Activated CD4-positive, alpha-beta T cell treated with anti-CD3 and anti-CD28 coated beads, Interleukin-2, amount 10 ng/mL, durations not matched to agents 24 days and 14 days (primary cell): ENCODE measurements around the gene MDH1. TPM values are rescaled to one million over a fixed set of nuclear protein-coding genes. Genes with fewer than 3 reads are reported as not detected.
"Not testable (repeated sequence)": the region's sequence is repeated elsewhere in the genome, so short reads cannot be mapped to it uniquely, and the experiment has no call there.

Source experiments
- DNase-seq: peaks from one replicate; pipeline ENCODE4 v3.0.0; 2022
- H3K27ac Mint-ChIP-seq: one replicate; pipeline ENCODE4 v1.8.0; 2022; ENCODE audit warnings: mild to moderate bottlenecking, mixed read lengths
- H3K27me3 Mint-ChIP-seq: one replicate; pipeline ENCODE4 v1.8.0; 2022; ENCODE audit warnings: mixed read lengths
- H3K36me3 Mint-ChIP-seq: one replicate; pipeline ENCODE4 v1.8.0; 2022; ENCODE audit warnings: low read depth, mild to moderate bottlenecking, mixed read lengths
- H3K4me1 Mint-ChIP-seq: one replicate; pipeline ENCODE4 v1.8.0; 2021; ENCODE audit warnings: mixed read lengths
- H3K4me3 Mint-ChIP-seq: one replicate; pipeline ENCODE4 v1.8.0; 2022; ENCODE audit warnings: mild to moderate bottlenecking, moderate library complexity, mixed read lengths
- H3K9me3 Mint-ChIP-seq: one replicate; pipeline ENCODE4 v1.8.0; 2021; ENCODE audit warnings: mixed read lengths
- intact Hi-C: fragments of 100-400 bp; cut with micrococcal nuclease; formaldehyde crosslinking; loops from one replicate; pipeline ENCODE4 v1.15.1; 2023
- total RNA-seq: library from RNA; stranded (reverse); gene quantifications from 2 replicates; pipeline ENCODE4 v1.2.3, GENCODE V29; 2022

The MDH1 gene
- total RNA-seq, 1 donor from 2014 or later = 195 TPM

GRCh38 chr2:63573726-63574345 lies 14.9 kb upstream of the MDH1 start:
- H3K36me3 Mint-ChIP-seq, H3K9me3 Mint-ChIP-seq, H3K27me3 Mint-ChIP-seq, H3K27ac Mint-ChIP-seq, H3K4me3 Mint-ChIP-seq, H3K4me1 Mint-ChIP-seq, intact Hi-C loops, DNase-seq: not testable (repeated sequence)

DNA sequence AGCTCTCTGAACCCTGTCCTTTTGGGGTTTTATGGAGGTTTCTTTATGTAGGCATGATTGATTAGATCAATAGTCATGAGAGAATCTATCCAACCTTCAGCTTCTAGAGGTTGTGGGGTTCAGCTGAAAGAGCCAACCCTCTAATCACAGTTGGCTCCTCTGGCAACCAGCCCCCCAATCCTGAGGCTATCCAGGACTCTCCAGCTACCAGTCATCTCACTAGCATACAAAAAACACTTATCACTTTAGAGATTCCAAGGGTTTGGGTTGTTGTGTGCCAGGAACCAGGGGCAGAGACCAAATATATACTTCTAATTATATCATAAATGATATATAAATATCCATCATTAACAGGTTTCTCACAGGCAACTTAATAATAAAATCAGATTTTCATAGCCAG lies 12.2 kb upstream of the MDH1 start:
- H3K4me3 Mint-ChIP-seq = no peak overlapping the region
- DNase-seq = no peak
- H3K27me3 Mint-ChIP-seq = no peaks in the 10 kb centered on the region
- intact Hi-C loops = no loop called here
- no peaks in the 10 kb centered on the region for H3K4me1 Mint-ChIP-seq
- H3K27ac Mint-ChIP-seq = no peak overlapping the region
- H3K9me3 Mint-ChIP-seq = no peaks in the 10 kb centered on the region
- no peaks in the 10 kb centered on the region for H3K36me3 Mint-ChIP-seq

DNA sequence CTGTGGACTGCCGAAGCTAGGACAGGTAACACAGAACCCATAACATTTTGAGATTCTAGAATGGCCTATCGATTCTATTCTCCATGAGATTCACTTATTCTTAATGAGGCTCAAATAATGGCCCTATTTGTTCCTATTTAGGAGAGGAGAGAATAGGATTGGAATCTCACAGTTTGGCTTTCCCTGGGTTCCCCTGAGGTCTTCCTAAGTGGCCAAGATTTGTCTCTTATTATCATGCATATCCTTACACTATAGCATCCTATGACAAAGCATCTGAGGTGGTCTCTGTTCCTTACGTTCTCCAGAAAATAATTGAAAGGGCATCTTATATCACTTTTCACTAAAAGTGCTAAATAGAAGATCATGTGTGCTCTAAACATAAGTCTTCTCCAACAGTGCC lies 10.0 kb upstream of the MDH1 start:
- Mint-ChIP-seq H3K27ac (no peak overlapping the region), H3K9me3 (no peaks in the 10 kb centered on the region), H3K27me3 (peaks cover 3% of the 10 kb centered on the region), H3K4me1 (peaks cover 3% of the 10 kb centered on the region), H3K4me3 (no peak overlapping the region), H3K36me3 (no peaks in the 10 kb centered on the region)
- intact Hi-C loops = no loop called here
- DNase-seq = no peak

GRCh38 chr2:63580651-63581297 lies 8.0 kb upstream of the MDH1 start:
- peaks cover 3% of the 10 kb centered on the region for H3K4me1 Mint-ChIP-seq
- no peak for DNase-seq
- no peak overlapping the region for H3K4me3 Mint-ChIP-seq
- H3K36me3 Mint-ChIP-seq = no peaks in the 10 kb centered on the region
- peaks cover 3% of the 10 kb centered on the region for H3K27me3 Mint-ChIP-seq
- intact Hi-C loops = no loop called here
- no peaks in the 10 kb centered on the region for H3K9me3 Mint-ChIP-seq
- H3K27ac Mint-ChIP-seq = no peak overlapping the region

- intact Hi-C loops = no loop called here
- Mint-ChIP-seq H3K4me3 (no peak overlapping the region), H3K27ac (no peak overlapping the region), H3K36me3 (no peaks in the 10 kb centered on the region), H3K27me3 (peaks cover 3% of the 10 kb centered on the region), H3K4me1 (peaks cover 6% of the 10 kb centered on the region), H3K9me3 (no peaks in the 10 kb centered on the region)
- DNase-seq = no peak
These were observed 7.3 kb upstream of the MDH1 start for GRCh38 chr2:63581298-63581961.

DNA sequence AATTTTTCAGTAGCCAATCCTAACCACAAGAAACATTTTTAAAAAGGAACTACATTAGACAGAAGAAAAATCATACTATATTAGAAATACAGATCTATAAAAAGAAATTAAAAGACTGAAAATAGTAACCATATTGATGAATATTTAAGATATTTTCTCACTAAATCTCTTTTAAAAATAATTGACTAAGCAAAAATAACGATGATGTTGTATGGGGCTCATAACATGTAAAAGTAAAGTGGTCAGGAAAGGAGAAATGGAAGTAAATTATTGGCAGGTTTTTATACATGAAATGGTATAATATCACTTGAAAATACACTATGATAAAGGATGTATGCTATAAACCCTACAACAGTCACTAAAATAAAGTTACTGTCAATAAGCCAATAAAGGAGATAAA lies 5.9 kb upstream of the MDH1 start:
- Mint-ChIP-seq H3K9me3 (no peaks in the 10 kb centered on the region), H3K4me1 (peaks cover 18% of the 10 kb centered on the region), H3K27ac (no peak overlapping the region), H3K36me3 (no peaks in the 10 kb centered on the region), H3K4me3 (no peak overlapping the region), H3K27me3 (peaks cover 3% of the 10 kb centered on the region)
- DNase-seq = no peak
- intact Hi-C loops = no loop called here

DNA sequence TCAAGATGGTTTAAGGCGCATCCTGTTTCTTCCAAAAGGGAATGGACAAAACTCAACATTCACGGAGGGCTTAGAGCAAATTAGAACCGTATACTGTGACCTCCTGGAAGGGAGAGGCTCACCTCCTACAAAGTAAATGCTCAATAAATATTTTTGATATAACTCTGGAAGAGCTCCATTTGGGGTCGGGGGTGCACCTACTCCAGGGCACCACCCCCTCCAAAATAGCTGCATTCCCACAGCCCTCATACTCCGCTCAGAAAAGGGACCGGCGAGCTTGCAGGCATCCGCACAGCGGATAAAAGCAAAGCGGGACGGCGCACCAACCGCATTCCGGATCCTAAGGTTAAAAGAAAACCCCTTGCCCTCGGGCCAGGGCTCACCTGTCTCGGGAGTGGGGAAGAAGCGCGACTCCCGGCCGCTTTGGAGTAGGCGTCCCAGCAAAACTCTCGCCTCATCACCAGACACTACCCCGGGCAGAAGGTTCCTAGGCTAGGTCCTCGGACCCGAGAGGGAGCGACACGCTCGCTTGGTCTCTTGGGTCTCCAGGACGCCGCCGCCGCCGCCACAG lies 864 bp upstream of the MDH1 start:
- intact Hi-C loops = loop anchor here (1.0 to 5.0 kb wide), 7 partner anchors 253 to 1700 kb away; partner anchors contain the start of genes CCT4, EHBP1, RAB1A and UGP2
- Mint-ChIP-seq H3K9me3 (no peaks in the 10 kb centered on the region), H3K27ac (peak overlapping the region; percentile 92), H3K4me1 (peaks cover 35% of the 10 kb centered on the region), H3K4me3 (peak overlapping the region; percentile 98), H3K27me3 (peaks cover 3% of the 10 kb centered on the region), H3K36me3 (peaks cover 8% of the 10 kb centered on the region)
- no peak for DNase-seq

DNA sequence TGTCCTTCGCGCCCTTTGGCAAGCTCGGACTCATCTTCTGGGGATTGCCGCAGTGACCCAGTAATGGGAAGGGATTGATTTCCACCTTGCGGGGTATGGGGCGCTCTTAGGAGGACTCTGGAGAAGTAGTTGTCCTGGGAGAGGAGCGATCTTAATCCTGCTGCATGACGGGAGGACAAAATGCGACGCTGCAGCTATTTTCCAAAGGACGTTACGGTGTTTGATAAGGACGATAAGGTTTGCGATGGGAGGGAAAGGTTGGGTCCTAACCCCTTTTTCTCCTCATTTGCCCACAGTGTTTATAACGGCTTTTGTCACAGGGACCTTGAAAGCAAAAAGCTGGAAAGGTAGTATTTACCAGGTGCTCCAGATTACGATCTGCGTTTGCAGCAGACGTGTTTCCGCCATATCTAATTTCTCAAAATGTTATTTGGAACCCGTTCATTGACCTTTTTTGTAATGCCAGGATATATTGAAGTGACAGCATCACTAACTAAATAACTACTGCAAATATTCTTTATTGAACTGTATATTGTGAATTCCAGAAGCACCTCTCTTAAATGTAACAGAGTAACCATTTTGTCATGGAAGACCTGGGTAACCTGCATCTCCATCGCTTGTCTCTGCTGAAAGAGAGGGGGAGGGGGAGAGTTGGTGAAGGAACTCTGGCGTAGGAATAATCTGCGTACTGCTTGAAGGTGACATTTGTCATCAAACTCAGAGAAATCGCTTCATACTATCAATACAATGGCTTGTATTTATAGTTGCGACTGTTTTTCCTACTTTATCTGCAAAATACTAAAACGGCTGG lies 590 bp downstream of the MDH1 start:
- Mint-ChIP-seq H3K27me3 (no peaks in the 10 kb centered on the region), H3K4me1 (peaks cover 36% of the 10 kb centered on the region), H3K27ac (peak overlapping the region; percentile 92), H3K4me3 (peak overlapping the region; percentile 98), H3K36me3 (peaks cover 14% of the 10 kb centered on the region), H3K9me3 (no peaks in the 10 kb centered on the region)
- intact Hi-C loops = loop anchor here (2.0 to 5.0 kb wide), 4 partner anchors 268 to 1541 kb away; partner anchors contain the start of genes EHBP1 and RAB1A
- no peak for DNase-seq

GRCh38 chr2:63590626-63591408 lies 2.1 kb downstream of the MDH1 start:
- peaks cover 21% of the 10 kb centered on the region for H3K36me3 Mint-ChIP-seq
- intact Hi-C loops = no loop called here
- no peak overlapping the region for H3K27ac Mint-ChIP-seq
- DNase-seq = no peak
- H3K4me1 Mint-ChIP-seq = peaks cover 36% of the 10 kb centered on the region
- no peaks in the 10 kb centered on the region for H3K9me3 Mint-ChIP-seq
- no peaks in the 10 kb centered on the region for H3K27me3 Mint-ChIP-seq
- H3K4me3 Mint-ChIP-seq = peak overlapping the region; percentile 98

DNA sequence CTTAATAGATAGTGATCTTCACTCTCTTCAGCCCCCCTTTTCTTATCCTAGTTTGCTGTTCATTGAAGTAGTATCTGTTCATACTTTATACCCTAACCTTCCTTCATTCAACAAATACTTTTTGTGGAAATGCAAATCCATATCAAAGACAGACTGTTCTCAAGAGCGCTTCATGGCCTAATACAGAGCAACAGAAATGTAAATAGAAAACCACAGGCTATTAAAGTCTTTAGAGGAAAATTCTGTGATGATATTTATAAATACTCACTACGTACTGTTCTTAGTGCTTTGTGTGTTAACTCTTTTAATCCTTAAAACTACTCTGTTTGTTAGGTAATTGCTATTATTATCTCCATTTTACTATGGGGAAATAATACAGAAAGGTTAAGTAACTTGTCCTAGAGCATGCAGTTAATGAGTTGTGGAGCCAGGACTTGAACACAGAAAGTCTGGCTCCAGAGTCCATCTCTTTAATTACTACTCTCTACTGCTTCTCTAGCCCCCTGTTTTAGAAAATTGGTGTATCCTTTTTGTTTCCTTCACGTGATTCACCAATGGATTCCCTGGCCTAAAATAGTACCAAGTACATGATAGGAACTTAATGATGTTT lies 2.9 kb downstream of the MDH1 start:
- DNase-seq = no peak
- H3K27ac Mint-ChIP-seq = no peak overlapping the region
- peaks cover 35% of the 10 kb centered on the region for H3K4me1 Mint-ChIP-seq
- intact Hi-C loops = no loop called here
- peaks cover 25% of the 10 kb centered on the region for H3K36me3 Mint-ChIP-seq
- no peak overlapping the region for H3K4me3 Mint-ChIP-seq
- no peaks in the 10 kb centered on the region for H3K27me3 Mint-ChIP-seq
- H3K9me3 Mint-ChIP-seq = no peaks in the 10 kb centered on the region

DNA sequence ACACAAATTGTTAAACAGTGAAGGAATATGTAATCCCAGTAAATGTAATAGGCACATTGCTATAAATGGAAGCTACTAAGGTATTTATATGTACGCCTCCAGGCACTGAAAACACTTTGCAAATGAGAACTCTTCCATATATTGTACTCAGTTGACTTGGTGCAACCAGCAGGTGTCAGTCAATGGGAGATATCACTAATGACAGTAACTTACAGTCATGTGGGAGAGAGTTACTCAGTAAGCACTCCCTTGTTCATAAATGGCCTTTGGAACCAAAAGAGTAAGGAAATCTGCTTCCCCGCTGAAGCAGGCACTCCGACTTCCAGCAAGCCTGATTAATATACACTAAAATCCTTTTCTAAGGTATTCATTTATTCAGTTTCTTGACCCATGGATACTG lies 5.9 kb downstream of the MDH1 start:
- DNase-seq = no peak
- Mint-ChIP-seq H3K9me3 (no peaks in the 10 kb centered on the region), H3K4me1 (peaks cover 21% of the 10 kb centered on the region), H3K36me3 (peaks cover 32% of the 10 kb centered on the region), H3K4me3 (no peak overlapping the region), H3K27me3 (no peaks in the 10 kb centered on the region), H3K27ac (no peak overlapping the region)
- intact Hi-C loops = no loop called here

DNA sequence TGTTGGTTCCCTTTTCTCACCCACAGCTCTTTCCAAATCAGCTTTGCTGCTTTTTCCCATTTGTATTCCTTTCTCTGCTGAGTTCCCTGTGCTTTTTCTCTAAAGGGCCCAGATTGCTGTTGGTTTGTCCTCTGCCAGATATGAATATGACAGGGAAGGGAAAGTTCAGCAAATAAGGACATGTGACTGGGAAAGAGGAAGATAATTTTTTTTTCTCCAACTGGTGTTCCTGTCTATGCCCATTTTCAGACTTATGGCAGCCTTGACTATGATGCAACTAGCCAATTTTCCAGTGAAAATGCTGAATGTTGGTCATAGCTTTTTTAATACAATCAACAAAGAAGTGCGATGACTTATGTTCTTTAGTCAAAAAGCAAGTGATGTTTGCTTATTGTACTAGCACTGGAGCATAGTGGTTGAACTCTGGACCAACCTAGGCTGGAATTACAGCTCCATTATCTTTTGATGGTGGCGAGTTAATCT lies 7.7 kb downstream of the MDH1 start:
- Mint-ChIP-seq H3K4me3 (no peak overlapping the region), H3K27me3 (no peaks in the 10 kb centered on the region), H3K27ac (no peak overlapping the region), H3K36me3 (peaks cover 29% of the 10 kb centered on the region), H3K4me1 (peaks cover 8% of the 10 kb centered on the region), H3K9me3 (no peaks in the 10 kb centered on the region)
- intact Hi-C loops = no loop called here
- DNase-seq = no peak
